Measurements from ENCODE around the gene INSC. TPM values are rescaled to one million over a fixed set of nuclear protein-coding genes. Genes with fewer than 3 reads are reported as not detected.

Gene INSC
- total RNA-seq, 2 experiments from 2014 or later, result 0.74 to 1.4 TPM

- Mint-ChIP-seq H3K9me3 (no peaks in the 10 kb centered on the region), H3K27me3 (peaks cover 6% of the 10 kb centered on the region), H3K36me3 (ENCODE audit: low read depth) (no peaks in the 10 kb centered on the region), H3K4me3 (no peak overlapping the region), H3K27ac (no peak overlapping the region), H3K4me1 (ENCODE audit: low read depth) (no peaks in the 10 kb centered on the region)
- ATAC-seq, result no peak
- POLR2A ChIA-PET, result no interaction called here
- intact Hi-C loops (cut with micrococcal nuclease), result no loop called here
- no peak for DNase-seq
- no peak for TF ChIP-seq CTCF (IDR thresholded peaks at IDR 0.05)
- CTCF ChIA-PET, result interaction anchor here (0.6 to 2.2 kb wide), 4 partner anchors 9 to 102 kb away, joined by 3 to 8 read pairs (median 4); no protein-coding TSS in a partner anchor
Measured at GRCh38 chr11:15202626-15203025, 87.9 kb downstream of the INSC start.

GRCh38 chr11:15204711-15205110 is 90.0 kb downstream of the INSC start:
- intact Hi-C loops (cut with micrococcal nuclease), result loop anchor here (5.0 kb wide), 1 partner anchor 297 kb away; no protein-coding TSS in a partner anchor
- no peak overlapping the region for H3K4me3 Mint-ChIP-seq
- H3K9me3 Mint-ChIP-seq, result no peaks in the 10 kb centered on the region
- ChIA-PET POLR2A (no interaction called here), CTCF (interaction anchor here (0.8 to 2.7 kb wide), 4 partner anchors 16 to 297 kb away, joined by 3 to 7 read pairs (median 3); no protein-coding TSS in a partner anchor)
- no peaks in the 10 kb centered on the region for H3K4me1 Mint-ChIP-seq (ENCODE audit: low read depth)
- H3K36me3 Mint-ChIP-seq (ENCODE audit: low read depth), result no peaks in the 10 kb centered on the region
- ATAC-seq (no peak), DNase-seq (no peak)
- no peak for TF ChIP-seq CTCF (IDR thresholded peaks at IDR 0.05)
- H3K27me3 Mint-ChIP-seq, result peaks cover 2% of the 10 kb centered on the region
- H3K27ac Mint-ChIP-seq, result no peak overlapping the region

GRCh38 chr11:15206791-15207190 is 92.1 kb downstream of the INSC start:
- Mint-ChIP-seq H3K27ac (no peak overlapping the region), H3K4me3 (no peak overlapping the region), H3K4me1 (ENCODE audit: low read depth) (no peaks in the 10 kb centered on the region), H3K36me3 (ENCODE audit: low read depth) (no peaks in the 10 kb centered on the region), H3K9me3 (no peaks in the 10 kb centered on the region), H3K27me3 (no peaks in the 10 kb centered on the region)
- TF ChIP-seq CTCF (IDR thresholded peaks at IDR 0.05), result no peak
- ChIA-PET CTCF (interaction anchor here (0.8 to 6.2 kb wide), 9 partner anchors 10 to 298 kb away, joined by 3 to 93 read pairs (median 7); no protein-coding TSS in a partner anchor), POLR2A (no interaction called here)
- DNase-seq (no peak), ATAC-seq (no peak)
- intact Hi-C loops (cut with micrococcal nuclease), result loop anchor here (5.0 kb wide), 1 partner anchor 299 kb away; no protein-coding TSS in a partner anchor

- no peaks in the 10 kb centered on the region for H3K36me3 Mint-ChIP-seq (ENCODE audit: low read depth)
- TF ChIP-seq CTCF (IDR thresholded peaks at IDR 0.05), result peak; percentile 86
- ChIA-PET POLR2A (no interaction called here), CTCF (interaction anchor here (0.6 to 6.2 kb wide), 16 partner anchors 12 to 300 kb away, joined by 3 to 93 read pairs (median 4); no protein-coding TSS in a partner anchor)
- H3K4me3 Mint-ChIP-seq, result no peak overlapping the region
- no peak overlapping the region for H3K27ac Mint-ChIP-seq
- H3K9me3 Mint-ChIP-seq, result no peaks in the 10 kb centered on the region
- H3K4me1 Mint-ChIP-seq (ENCODE audit: low read depth), result no peaks in the 10 kb centered on the region
- DNase-seq (peak; percentile 82), ATAC-seq (peak; percentile 96)
- intact Hi-C loops (cut with micrococcal nuclease), result loop anchor here (1.0 to 5.0 kb wide), 2 partner anchors 107 to 301 kb away; no protein-coding TSS in a partner anchor
- H3K27me3 Mint-ChIP-seq, result no peaks in the 10 kb centered on the region
Measured at GRCh38 chr11:15208378-15209222, 93.9 kb downstream of the INSC start.

- H3K36me3 Mint-ChIP-seq (ENCODE audit: low read depth), result no peaks in the 10 kb centered on the region
- no peaks in the 10 kb centered on the region for H3K27me3 Mint-ChIP-seq
- ChIA-PET CTCF (interaction anchor here (1.2 to 1.9 kb wide), 2 partner anchors 138 to 305 kb away, joined by 3 to 4 read pairs; no protein-coding TSS in a partner anchor), POLR2A (no interaction called here)
- TF ChIP-seq CTCF (IDR thresholded peaks at IDR 0.05), result no peak
- DNase-seq, result no peak
- no peak for ATAC-seq
- no peak overlapping the region for H3K27ac Mint-ChIP-seq
- H3K4me3 Mint-ChIP-seq, result no peak overlapping the region
- intact Hi-C loops (cut with micrococcal nuclease), result no loop called here
- H3K9me3 Mint-ChIP-seq, result no peaks in the 10 kb centered on the region
- no peaks in the 10 kb centered on the region for H3K4me1 Mint-ChIP-seq (ENCODE audit: low read depth)
Measured at GRCh38 chr11:15212876-15213275, 98.2 kb downstream of the INSC start.
